HG02642 (cell line): ENCODE data around the gene USF1.
"Not testable (repeated sequence)": the region's sequence is repeated elsewhere in the genome, so short reads cannot be mapped to it uniquely, and the experiment has no call there.

Experiments used
- ATAC-seq: cut with Tn5 transposase; IDR thresholded peaks from one replicate; pipeline ENCODE4 v1.9.1; 2021; ENCODE audit warnings: mild to moderate bottlenecking; ENCODE audit not compliant: unreplicated experiment, poor library complexity

USF1 gene

GRCh38 chr1:161079436-161080110 lies 33.8 kb upstream of the USF1 start:
- ATAC-seq, result no peak

- no peak for ATAC-seq
Measured at GRCh38 chr1:161077426-161077825, 31.6 kb upstream of the USF1 start.

DNA sequence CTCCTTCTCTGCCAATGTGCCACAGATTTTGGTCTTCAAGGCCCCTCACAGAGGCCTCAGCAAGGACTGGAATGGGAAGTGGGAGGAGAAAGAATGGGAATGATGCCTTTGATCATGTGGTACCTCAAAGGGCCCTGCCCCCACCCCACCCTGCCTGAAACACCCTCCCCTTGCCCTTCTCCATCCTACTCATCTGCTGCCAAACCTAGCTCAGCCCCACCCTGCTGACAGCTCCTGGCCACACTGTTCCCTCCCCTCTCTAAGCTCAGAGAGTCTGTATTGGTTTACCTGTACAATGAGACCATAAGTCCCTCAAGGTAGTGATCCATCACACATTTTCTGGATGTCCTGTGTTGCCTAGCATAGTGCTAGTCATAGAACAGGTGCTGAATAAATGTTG lies 30.6 kb upstream of the USF1 start:
- no peak for ATAC-seq

DNA sequence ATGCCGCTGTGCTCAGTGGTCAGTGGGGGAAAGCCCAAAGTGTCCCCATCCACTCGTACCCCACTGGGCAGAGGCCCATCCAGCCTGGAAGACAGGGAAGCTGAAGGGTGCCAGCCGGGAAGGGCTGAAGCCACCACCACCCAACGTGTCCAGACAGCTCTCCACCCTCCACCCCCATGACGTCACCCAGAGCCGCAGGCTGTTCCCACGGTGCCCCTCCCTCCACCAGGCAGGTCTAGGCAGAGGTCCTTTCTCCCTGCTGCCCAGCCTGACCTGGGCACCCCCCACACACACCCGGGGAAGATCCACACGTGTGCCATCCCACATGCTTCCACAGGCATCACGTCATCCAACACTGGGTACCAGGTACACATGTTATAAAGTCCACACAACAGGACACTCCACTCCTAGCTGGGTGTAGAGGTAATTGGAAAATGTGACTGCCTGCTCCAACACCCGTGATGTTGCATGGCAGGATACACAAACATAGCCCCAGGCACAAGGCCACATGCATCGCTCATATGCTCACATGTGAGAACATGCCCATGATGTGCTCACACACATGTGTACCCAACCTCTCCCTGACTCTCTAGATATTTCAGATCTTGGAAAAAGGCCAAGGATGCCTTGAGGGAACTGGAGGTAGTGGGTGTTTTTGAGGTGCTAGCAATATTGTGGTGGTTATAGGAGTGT lies 29.0 kb upstream of the USF1 start:
- ATAC-seq, result no peak

DNA sequence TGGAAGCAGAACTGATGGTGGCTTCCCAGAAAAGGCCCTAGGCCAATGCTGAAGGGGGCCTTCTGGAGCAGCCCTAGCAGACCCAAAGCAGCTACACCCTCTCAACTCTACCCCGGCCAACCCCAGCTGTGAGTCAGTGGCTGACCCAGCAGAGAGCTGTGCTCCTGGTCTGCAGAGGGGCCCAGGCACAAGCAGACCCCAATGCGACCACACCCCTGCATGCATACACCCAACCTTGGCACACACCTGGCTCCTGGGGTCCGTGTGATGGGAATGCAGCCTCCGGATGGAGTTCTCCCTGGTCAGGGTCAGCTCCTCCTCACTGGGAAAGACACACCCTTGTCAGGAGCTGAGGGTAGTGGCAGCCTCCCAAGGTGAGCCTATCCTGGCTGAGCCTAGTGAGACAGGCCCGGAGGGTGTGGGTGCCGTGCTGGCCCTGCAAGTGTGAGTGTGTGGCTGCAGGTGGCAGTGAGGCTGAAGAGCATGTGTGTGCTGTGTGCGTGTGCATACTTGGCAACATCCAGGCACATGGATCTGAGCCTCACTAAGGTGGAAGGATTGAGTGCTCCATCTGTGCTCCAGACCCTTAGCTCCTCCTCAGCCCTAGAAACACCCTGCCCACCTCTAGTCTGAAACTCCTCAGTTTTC lies 27.8 kb upstream of the USF1 start:
- ATAC-seq, result no peak

DNA sequence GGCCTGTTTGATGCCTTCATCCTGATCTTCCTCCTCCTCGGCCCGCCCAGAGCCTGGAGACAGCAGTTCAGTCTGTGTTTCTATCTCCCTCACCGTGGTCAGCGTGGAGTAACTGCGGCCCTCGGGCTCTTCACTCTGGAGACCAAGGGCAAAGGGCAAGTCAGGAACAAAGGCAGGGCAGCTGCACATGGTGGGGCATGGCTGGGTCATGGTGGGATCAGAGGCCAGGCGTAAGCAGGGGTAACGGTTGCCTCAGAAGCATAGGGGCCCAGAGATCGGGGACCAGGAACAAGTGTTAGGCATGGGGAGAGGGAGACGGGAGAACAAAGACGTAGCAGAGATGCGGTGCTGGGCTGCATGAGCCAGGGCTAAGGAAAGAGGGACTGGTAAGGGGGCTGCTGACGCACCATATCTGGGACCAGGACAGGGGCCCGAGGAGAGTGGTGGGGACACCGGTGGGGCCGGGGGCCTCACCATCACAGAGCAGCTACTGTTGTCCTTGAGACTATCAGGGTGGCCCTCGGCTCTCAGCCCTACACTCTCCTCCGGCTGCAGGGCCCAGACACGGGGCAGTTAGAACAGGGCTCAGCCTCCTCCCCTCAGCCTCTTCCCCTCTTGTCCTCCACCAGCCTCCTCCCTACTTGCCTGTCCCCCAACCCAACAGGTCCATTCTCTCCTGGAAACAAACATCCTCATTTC lies 27.1 kb upstream of the USF1 start:
- no peak for ATAC-seq

DNA sequence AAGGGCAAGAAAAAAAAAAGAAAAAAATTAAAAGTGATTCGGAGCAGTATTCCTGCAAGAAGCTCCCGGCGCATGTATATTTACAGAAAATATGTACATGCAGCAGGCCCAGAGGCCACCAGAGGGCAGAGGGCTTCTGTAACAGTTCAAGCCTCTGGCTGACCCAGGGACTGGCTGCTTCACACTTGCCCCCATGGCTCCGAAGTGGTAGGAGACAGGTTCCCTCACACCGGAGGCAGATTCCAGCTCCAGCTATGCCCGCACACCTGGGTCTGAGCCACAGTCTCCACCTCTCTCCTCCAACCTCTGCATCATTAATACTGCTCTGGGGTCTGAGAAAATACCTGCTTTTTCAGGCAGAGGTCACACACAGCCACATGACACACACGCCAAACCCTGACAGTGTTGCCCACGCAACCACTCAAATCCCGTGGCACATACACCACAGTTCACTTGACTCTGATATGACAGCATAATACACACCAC lies 26.2 kb upstream of the USF1 start:
- no peak for ATAC-seq

- no peak for ATAC-seq
Measured at GRCh38 chr1:161070761-161071160, 25.0 kb upstream of the USF1 start.

GRCh38 chr1:161069731-161070270 lies 24.0 kb upstream of the USF1 start, which contains the start of gene ARHGAP30:
Gene ARHGAP30 (minus strand): TSS chr1:161069891. CDS start chr1:161069624, 267 bp downstream.
- ATAC-seq, result peak; percentile 80

GRCh38 chr1:161069241-161069640 lies 23.5 kb upstream of the USF1 start:
- peak; percentile 11 for ATAC-seq

DNA sequence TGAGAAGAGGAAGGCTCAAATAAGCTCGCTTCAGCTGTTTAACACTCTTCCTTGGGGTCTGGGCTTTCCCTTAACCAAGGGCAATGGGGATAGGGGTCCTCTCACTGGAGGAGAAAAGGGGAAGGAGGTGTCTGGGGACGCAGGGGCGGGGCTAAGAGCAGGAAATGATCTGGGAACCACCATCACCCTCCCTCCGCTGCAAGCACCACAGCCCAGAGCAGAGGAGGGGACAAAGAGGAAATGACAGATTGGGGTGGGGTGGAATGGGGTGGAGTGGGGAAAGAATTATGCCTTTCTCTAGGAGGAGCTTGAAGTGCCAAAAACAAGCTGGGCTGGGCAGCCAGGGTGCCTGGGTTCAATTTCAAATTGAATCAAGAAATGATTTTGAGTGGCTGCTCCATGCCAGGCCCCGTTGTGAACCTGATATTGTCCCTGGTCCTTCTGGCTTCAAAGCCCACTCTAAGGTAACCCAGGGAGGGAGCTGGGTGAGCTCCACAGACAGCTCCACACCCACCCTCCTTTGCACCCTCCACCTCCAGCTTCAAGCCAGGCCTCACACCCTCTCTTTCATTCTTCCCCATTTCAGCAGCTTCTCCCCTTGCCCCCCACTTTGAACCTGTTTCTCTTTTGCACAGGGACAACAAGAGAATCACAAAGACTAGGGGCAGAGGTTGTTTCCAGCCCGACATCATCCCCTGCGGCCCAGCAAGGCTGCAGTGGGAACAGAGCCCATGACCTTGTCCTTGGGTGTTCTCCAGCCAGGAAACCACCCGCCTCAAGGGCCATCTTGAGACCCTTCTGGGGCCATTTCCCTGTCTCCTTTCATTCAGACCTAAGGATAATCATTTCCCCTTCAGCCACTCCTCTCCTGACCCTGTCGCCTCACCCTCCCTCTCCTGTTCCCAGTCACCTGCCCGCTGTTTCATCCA lies 22.8 kb upstream of the USF1 start:
- ATAC-seq, result peak; percentile 56

- no peak for ATAC-seq
Measured at GRCh38 chr1:161066694-161067093, 20.9 kb upstream of the USF1 start.

DNA sequence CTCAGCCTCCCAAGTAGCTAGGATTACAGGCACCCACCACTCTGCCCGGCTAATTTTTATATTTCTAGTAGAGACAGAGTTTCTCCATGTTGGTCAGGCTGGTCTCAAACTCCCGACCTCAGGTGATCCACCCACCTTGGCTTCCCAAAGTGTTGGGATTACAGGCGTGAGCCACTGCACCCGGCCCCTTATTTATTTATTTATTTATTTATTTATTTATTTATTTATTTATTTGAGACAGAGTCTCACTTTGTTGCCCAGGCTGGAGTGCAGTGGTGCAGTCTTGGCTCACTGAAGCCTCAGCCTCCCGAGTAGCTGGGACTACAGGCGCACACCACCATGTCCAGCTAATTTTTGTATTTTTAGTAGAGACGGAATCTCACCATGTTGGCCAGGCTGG lies 19.9 kb upstream of the USF1 start:
- not testable (repeated sequence) for ATAC-seq

GRCh38 chr1:161063936-161064335 lies 18.2 kb upstream of the USF1 start:
- ATAC-seq, result not testable (repeated sequence)

GRCh38 chr1:161061419-161061818 lies 15.6 kb upstream of the USF1 start:
- ATAC-seq, result no peak

DNA sequence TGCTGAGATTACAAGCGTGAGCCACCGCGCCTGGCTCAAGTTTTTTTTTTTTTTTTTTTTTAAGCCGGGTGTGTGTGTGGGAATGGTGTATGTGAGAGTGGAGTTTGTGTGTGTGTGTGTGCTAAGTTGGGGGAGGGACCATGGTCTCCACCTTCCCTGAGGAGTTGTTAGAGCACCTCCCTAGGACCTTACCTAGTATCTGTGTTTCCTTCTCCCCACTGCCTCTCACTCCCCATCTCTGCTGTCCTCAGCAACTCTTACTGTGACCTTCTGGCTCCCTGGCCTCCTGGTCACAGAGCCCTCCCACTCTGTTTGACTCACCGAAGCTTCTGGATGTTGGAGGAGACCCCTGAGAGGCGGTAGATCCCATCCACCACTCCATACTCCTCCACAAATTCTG lies 13.5 kb upstream of the USF1 start:
- no peak for ATAC-seq

DNA sequence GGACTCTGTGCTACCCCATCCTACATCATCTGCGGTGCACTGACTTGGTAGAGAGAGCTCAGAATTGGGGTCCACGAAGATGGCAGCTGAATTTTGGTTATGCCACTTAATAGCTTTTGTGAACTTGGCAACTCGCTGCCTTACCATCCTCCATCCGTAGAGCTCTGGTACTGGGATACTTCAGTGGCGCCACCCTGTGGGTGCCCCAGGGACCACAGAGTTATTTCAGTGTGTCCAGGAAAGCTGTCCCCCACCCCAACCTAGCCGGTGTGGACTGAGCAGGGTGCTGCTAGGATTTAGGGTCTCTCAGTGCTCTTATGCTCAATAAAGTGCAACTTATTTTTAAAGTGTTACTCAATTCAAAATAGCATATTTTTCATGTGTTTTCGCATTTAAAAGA lies 9.0 kb upstream of the USF1 start:
- ATAC-seq, result no peak

DNA sequence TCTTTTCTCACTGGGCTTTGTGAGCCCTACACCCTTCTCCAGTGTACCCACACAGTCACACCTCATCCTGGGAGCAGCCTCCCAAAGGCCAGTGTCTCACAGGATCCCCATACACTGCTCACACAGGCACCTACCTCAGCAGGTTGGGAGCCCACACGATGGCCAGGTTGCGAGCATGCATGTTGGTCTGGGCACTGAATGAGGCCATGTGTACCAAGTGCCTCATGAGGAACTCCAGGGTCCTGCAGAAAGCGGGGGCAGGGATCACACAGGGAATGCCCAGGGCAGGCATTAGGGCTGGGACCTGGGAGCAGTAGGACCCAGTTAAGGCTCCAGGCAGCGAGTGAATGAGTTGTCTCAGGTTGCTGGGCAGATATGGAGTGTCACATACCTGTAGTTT lies 8.5 kb upstream of the USF1 start:
- no peak for ATAC-seq

- ATAC-seq, result no peak
Measured at GRCh38 chr1:161052899-161053298, 7.1 kb upstream of the USF1 start.
